ENCODE results near the gene CLPSL2.

Gene CLPSL2

GRCh38 chr6:35747877-35748276 is 28.5 kb upstream of the CLPSL2 start:
- no peak for TF ChIP-seq FOXP2 (optimal IDR thresholded peaks at IDR 0.05; ENCODE audit: borderline replicate concordance, extremely low read depth, extremely low read length, insufficient read depth)
- TF ChIP-seq TAF1 (IDR thresholded peaks at IDR 0.05; ENCODE audit: borderline replicate concordance, insufficient read depth, low read length), result no peak
- TF ChIP-seq SIN3A (IDR thresholded peaks at IDR 0.05; ENCODE audit: borderline replicate concordance, insufficient read depth, low read length), result no peak
- TF ChIP-seq POLR2AphosphoS5 (IDR thresholded peaks at IDR 0.05; ENCODE audit: low read depth, low read length), result no peak
- TF ChIP-seq REST (IDR thresholded peaks at IDR 0.05; ENCODE audit: insufficient read depth in 1 of 2, low read depth in 2 of 2, low read length in 2 of 2), result no peak

- no peak for TF ChIP-seq REST (IDR thresholded peaks at IDR 0.05; ENCODE audit: insufficient read depth in 1 of 2, low read depth in 2 of 2, low read length in 2 of 2)
- TF ChIP-seq FOXP2 (optimal IDR thresholded peaks at IDR 0.05; ENCODE audit: borderline replicate concordance, extremely low read depth, extremely low read length, insufficient read depth), result no peak
- no peak for TF ChIP-seq POLR2AphosphoS5 (IDR thresholded peaks at IDR 0.05; ENCODE audit: low read depth, low read length)
Observed at GRCh38 chr6:35750557-35750956, 25.8 kb upstream of the CLPSL2 start.

GRCh38 chr6:35751594-35751993 is 24.8 kb upstream of the CLPSL2 start:
- TF ChIP-seq POLR2AphosphoS5 (IDR thresholded peaks at IDR 0.05; ENCODE audit: low read depth, low read length), result no peak
- no peak for TF ChIP-seq FOXP2 (optimal IDR thresholded peaks at IDR 0.05; ENCODE audit: borderline replicate concordance, extremely low read depth, extremely low read length, insufficient read depth)
- TF ChIP-seq TAF1 (IDR thresholded peaks at IDR 0.05; ENCODE audit: borderline replicate concordance, insufficient read depth, low read length), result no peak
- TF ChIP-seq SIN3A (IDR thresholded peaks at IDR 0.05; ENCODE audit: borderline replicate concordance, insufficient read depth, low read length), result no peak
- no peak for TF ChIP-seq REST (IDR thresholded peaks at IDR 0.05; ENCODE audit: insufficient read depth in 1 of 2, low read depth in 2 of 2, low read length in 2 of 2)

GRCh38 chr6:35752330-35752729 is 24.1 kb upstream of the CLPSL2 start:
- no peak for TF ChIP-seq REST (IDR thresholded peaks at IDR 0.05; ENCODE audit: insufficient read depth in 1 of 2, low read depth in 2 of 2, low read length in 2 of 2)
- no peak for TF ChIP-seq TAF1 (IDR thresholded peaks at IDR 0.05; ENCODE audit: borderline replicate concordance, insufficient read depth, low read length)
- no peak for TF ChIP-seq SIN3A (IDR thresholded peaks at IDR 0.05; ENCODE audit: borderline replicate concordance, insufficient read depth, low read length)
- no peak for TF ChIP-seq POLR2AphosphoS5 (IDR thresholded peaks at IDR 0.05; ENCODE audit: low read depth, low read length)
- no peak for TF ChIP-seq FOXP2 (optimal IDR thresholded peaks at IDR 0.05; ENCODE audit: borderline replicate concordance, extremely low read depth, extremely low read length, insufficient read depth)
